Adrenal gland (tissue), 12 donors: ENCODE data around the gene PCGF3. TPM values are rescaled to one million over a fixed set of nuclear protein-coding genes. Genes with fewer than 3 reads are reported as not detected.

Experiments used
- DNase-seq, 7 donors: peaks; one replicate each; pipeline ENCODE4 v3.0.0-alpha.2; 2019 to 2020
- H3K27ac ChIP-seq, 5 donors: fragments of 200-600 bp; sonication (generic) in 4 of 5; 1 replicate in 3 of 5; 2 replicates in 2 of 5; pipeline versions ENCODE4 v1.5.1 to v1.8.0; 2016 to 2020; ENCODE audit warnings: mild to moderate bottlenecking in 1 of 5
- H3K27me3 ChIP-seq: fragments of 200-600 bp; 2 replicates; pipeline ENCODE4 v1.8.0; 2021
- H3K36me3 ChIP-seq, 2 donors: fragments of 200-600 bp; replicated peaks in 1 of 2; 1 replicate in 1 of 2; 2 replicates in 1 of 2; pipeline versions ENCODE4 v1.5.1 to v1.8.0; 2018 to 2022
- H3K4me1 ChIP-seq, 2 donors: fragments of 200-600 bp; replicated peaks in 1 of 2; 1 replicate in 1 of 2; 2 replicates in 1 of 2; pipeline versions ENCODE4 v1.5.1 to v1.8.0; 2018 to 2021
- H3K4me3 ChIP-seq, 4 donors: fragments of 200-600 bp; sonication (generic) in 3 of 4; one replicate each; pipeline ENCODE4 v1.5.1; 2016 to 2018
- H3K9me3 ChIP-seq, 3 donors: fragments of 200-600 bp; sonication (generic) in 1 of 3; replicated peaks in 1 of 3; 1 replicate in 2 of 3; 2 replicates in 1 of 3; pipeline versions ENCODE4 v1.5.1 to v1.8.0; 2016 to 2021
- CTCF ChIP-seq, 6 experiments: fragments of 450-650 bp in 4 of 6; fragments of 200-600 bp in 2 of 6; sonication (generic) in 1 of 6; IDR thresholded peaks; 1 replicate in 5 of 6; 2 replicates in 1 of 6; pipeline versions ENCODE4 v1.5.1 to v1.8.0; 2016 to 2021; ENCODE audit warnings: antibody characterized with exemption in 6 of 6, mild to moderate bottlenecking in 2 of 6, moderate library complexity in 1 of 6
- POLR2A ChIP-seq, 2 donors: fragments of 450-650 bp; IDR thresholded peaks; one replicate each; pipeline ENCODE4 v1.6.1; 2017; ENCODE audit warnings: antibody characterized with exemption in 2 of 2, mild to moderate bottlenecking in 2 of 2, moderate library complexity in 1 of 2
- WGBS, 4 donors: extraction: QIAGEN DNeasy Blood & Tissue Kit in 2 of 4; methylation state at CpG; one replicate each; pipeline versions ENCODE4 v1.1.5 to v1.1.7; 2013 to 2017; 5-methylcytosine and 5-hydroxymethylcytosine counted together
- intact Hi-C, 2 donors: fragments of 100-400 bp; cut with DNase I; formaldehyde crosslinking; loops; one replicate each; pipeline versions ENCODE4 v1.14.1 to v1.15.0; 2022 to 2023
- polyA plus RNA-seq, 3 donors: library from polyadenylated mRNA; stranded (reverse); fragments of 200-250 nt in 2 of 3; fragments of 350-450 nt in 1 of 3; fragmentation: Illumina TruSeq in 1 of 3; extraction: RNeasy Lipid Tissue Mini Kit (QIAGEN cat#74804) in 1 of 3; gene quantifications; one replicate each; pipeline ENCODE4 v1.2.3, GENCODE V29; 2013 to 2014
- total RNA-seq, 9 donors: library from RNA; depleted of rRNA in 4 of 9; stranded (reverse); fragments of >200 nt in 4 of 9; fragments of 120-200 nt in 1 of 9; fragmentation: NEBNext Ultra II Directional in 1 of 9; extraction: Animal tissue kit (Norgen Biotek cat#: 25700) in 1 of 9; gene quantifications; one replicate each; pipeline versions ENCODE4 v1.1.0 to v1.2.4, GENCODE V29; 2013 to 2023
- donor health status: healthy with polysubstance abuse.
- donor health status: Bipolar disorder and iron deficiency.
- donor health status: DM: yes; HTN: yes; CAD: no.
- donor health status: DM: no; HTN: no; CAD: no.
- donor health status: DM: no; HTN: no; CAD: no.
- donor health status: DM: yes; HTN: yes; CAD: no.

The PCGF3 gene
- total and polyA plus RNA-seq, 12 donors, result 26.4 to 178 (median 70.7) TPM

GRCh38 chr4:699816-700580 is 5.6 kb upstream of the PCGF3 start:
- Histone ChIP-seq H3K27me3 (no peaks in the 10 kb centered on the region), H3K4me1 (no peaks in the 10 kb centered on the region), H3K27ac (peak overlapping the region in 3 of 5 donors; percentile 5 to 80 (median 41)), H3K9me3 (no peaks in the 10 kb centered on the region), H3K4me3 (no peak overlapping the region), H3K36me3 (no peaks in the 10 kb centered on the region)
- intact Hi-C loops, result no loop called here
- DNase-seq, result no peak
- TF ChIP-seq POLR2A (IDR thresholded peaks at IDR 0.05) (no peak), CTCF (IDR thresholded peaks at IDR 0.05) (no peak)
- WGBS, 4 donors, result 80 to 84% (median 83%) methylated on average over 25 to 27 of the region's 27 CpGs

- intact Hi-C loops, result no loop called here
- Histone ChIP-seq H3K27ac (no peak overlapping the region), H3K4me1 (no peaks in the 10 kb centered on the region), H3K9me3 (no peaks in the 10 kb centered on the region), H3K27me3 (no peaks in the 10 kb centered on the region), H3K4me3 (no peak overlapping the region), H3K36me3 (no peaks in the 10 kb centered on the region)
- WGBS, 4 donors, result 80 to 85% (median 84%) methylated on average over 13 to 16 of the region's 16 CpGs
- DNase-seq, result no peak
- no peak for TF ChIP-seq POLR2A (IDR thresholded peaks at IDR 0.05)
- no peak for TF ChIP-seq CTCF (IDR thresholded peaks at IDR 0.05)
Measured at GRCh38 chr4:700587-701264, 4.9 kb upstream of the PCGF3 start.

- intact Hi-C loops, result no loop called here
- H3K4me3 ChIP-seq, result no peak overlapping the region
- 86 to 95% (median 89%) methylated on average over 1 to 7 of the region's 7 CpGs for WGBS, 4 donors
- TF ChIP-seq CTCF (IDR thresholded peaks at IDR 0.05) (no peak), POLR2A (IDR thresholded peaks at IDR 0.05) (no peak)
- H3K36me3 ChIP-seq, result no peaks in the 10 kb centered on the region
- no peak overlapping the region for H3K27ac ChIP-seq
- no peaks in the 10 kb centered on the region for H3K27me3 ChIP-seq
- peaks cover 5% of the 10 kb centered on the region in 2 donors for H3K4me1 ChIP-seq
- no peak for DNase-seq
- H3K9me3 ChIP-seq, result no peaks in the 10 kb centered on the region
Measured at GRCh38 chr4:702618-703048, 3.0 kb upstream of the PCGF3 start.

- no peak for DNase-seq
- no peaks in the 10 kb centered on the region for H3K9me3 ChIP-seq
- H3K27me3 ChIP-seq, result no peaks in the 10 kb centered on the region
- intact Hi-C loops, result no loop called here
- WGBS, 4 donors, result 80 to 89% (median 88%) methylated on average over 1 to 10 of the region's 10 CpGs
- H3K36me3 ChIP-seq, result no peaks in the 10 kb centered on the region
- no peak for TF ChIP-seq POLR2A (IDR thresholded peaks at IDR 0.05)
- no peak for TF ChIP-seq CTCF (IDR thresholded peaks at IDR 0.05)
- no peak overlapping the region for H3K4me3 ChIP-seq
- peaks cover 12 to 13% of the 10 kb centered on the region in 2 donors for H3K4me1 ChIP-seq
- H3K27ac ChIP-seq, result no peak overlapping the region
Measured at GRCh38 chr4:703336-704197, 2.1 kb upstream of the PCGF3 start.
